Neural progenitor cell (in vitro differentiated cells): Measurements from ENCODE around the gene PRDM16. TPM values are rescaled to one million over a fixed set of nuclear protein-coding genes. Genes with fewer than 3 reads are reported as not detected.

Source experiments
- DNase-seq: peaks from one replicate; pipeline ENCODE4 v3.0.0-alpha.2; 2016; ENCODE audit warnings: low spot score
- H2AFZ ChIP-seq: fragments of 200-600 bp; sonication (generic); replicated peaks from 2 replicates; pipeline ENCODE4 v1.6.1; 2016; ENCODE audit warnings: antibody characterized with exemption
- H3F3A ChIP-seq: fragments of 200-600 bp; sonication (generic); 2 replicates; pipeline ENCODE4 v1.6.1; 2016; ENCODE audit warnings: antibody characterized with exemption, low read depth
- H3K27ac ChIP-seq: fragments of 200-600 bp; sonication (generic); 2 replicates; pipeline ENCODE4 v1.5.1; 2016; ENCODE audit warnings: mild to moderate bottlenecking
- H3K27me3 ChIP-seq: fragments of 200-600 bp; sonication (generic); 2 replicates; pipeline ENCODE4 v1.6.1; 2016; ENCODE audit warnings: mild to moderate bottlenecking, moderate library complexity
- H3K36me3 ChIP-seq: fragments of 200-600 bp; sonication (generic); 2 replicates; pipeline ENCODE4 v1.5.1; 2016
- H3K4me1 ChIP-seq: fragments of 200-600 bp; sonication (generic); 2 replicates; pipeline ENCODE4 v1.6.1; 2016; ENCODE audit warnings: mixed run types
- H3K4me2 ChIP-seq: fragments of 200-600 bp; sonication (generic); 2 replicates; pipeline ENCODE4 v1.6.1; 2016
- H3K4me3 ChIP-seq: fragments of 200-600 bp; sonication (generic); 2 replicates; pipeline ENCODE4 v1.5.1; 2016
- H3K79me2 ChIP-seq: fragments of 200-600 bp; sonication (generic); 2 replicates; pipeline ENCODE4 v1.6.1; 2016; ENCODE audit warnings: low read depth
- H3K9ac ChIP-seq: fragments of 200-600 bp; sonication (generic); 2 replicates; pipeline ENCODE4 v1.6.1; 2016
- H3K9me3 ChIP-seq: fragments of 200-600 bp; sonication (generic); 2 replicates; pipeline ENCODE4 v1.5.1; 2016; ENCODE audit warnings: low read depth
- H4K20me1 ChIP-seq: fragments of 200-600 bp; sonication (generic); 2 replicates; pipeline ENCODE4 v1.6.1; 2016; ENCODE audit warnings: low read depth
- H3K27ac Mint-ChIP-seq: 3 replicates; pipeline ENCODE4 v1.8.0; 2021; ENCODE audit warnings: mixed read lengths
- H3K27me3 Mint-ChIP-seq: 2 replicates; pipeline ENCODE4 v1.8.0; 2022; ENCODE audit warnings: low read depth, mild to moderate bottlenecking, inconsistent platforms, moderate library complexity, mixed read lengths; ENCODE audit not compliant: insufficient read depth
- H3K36me3 Mint-ChIP-seq: 3 replicates; pipeline ENCODE4 v1.8.0; 2021; ENCODE audit warnings: mixed read lengths
- H3K4me1 Mint-ChIP-seq: 3 replicates; pipeline ENCODE4 v1.8.0; 2021; ENCODE audit warnings: mixed read lengths
- H3K4me3 Mint-ChIP-seq: 3 replicates; pipeline ENCODE4 v1.8.0; 2021; ENCODE audit warnings: mild to moderate bottlenecking, moderate library complexity, mixed read lengths
- H3K9me3 Mint-ChIP-seq: 3 replicates; pipeline ENCODE4 v1.8.0; 2020; ENCODE audit warnings: mixed read lengths
- EZH2 ChIP-seq: fragments of 200-600 bp; sonication (generic); IDR thresholded peaks from 2 replicates; pipeline ENCODE4 v1.6.1; 2017; ENCODE audit warnings: antibody characterized with exemption, mild to moderate bottlenecking, moderate library complexity
- EZH2phosphoT487 ChIP-seq: fragments of 200-600 bp; sonication (generic); IDR thresholded peaks from 2 replicates; pipeline ENCODE4 v1.6.1; 2017; ENCODE audit warnings: antibody characterized with exemption
- total RNA-seq: library from RNA; depleted of rRNA; stranded (reverse); fragments of >200 nt; gene quantifications from 2 replicates; pipeline ENCODE4 v1.2.3, GENCODE V29; 2015; ENCODE audit warnings: low replicate concordance
- TF ChIP-seq, protein P1 (sequence below): fragments of 200-600 bp; sonication (generic); IDR thresholded peaks from 2 replicates; pipeline ENCODE4 v1.5.1; 2017; ENCODE audit warnings: antibody characterized with exemption, mild to moderate bottlenecking

PRDM16 gene
- total RNA-seq, 1 donor from 2014 or later: 1.9 TPM

DNA sequence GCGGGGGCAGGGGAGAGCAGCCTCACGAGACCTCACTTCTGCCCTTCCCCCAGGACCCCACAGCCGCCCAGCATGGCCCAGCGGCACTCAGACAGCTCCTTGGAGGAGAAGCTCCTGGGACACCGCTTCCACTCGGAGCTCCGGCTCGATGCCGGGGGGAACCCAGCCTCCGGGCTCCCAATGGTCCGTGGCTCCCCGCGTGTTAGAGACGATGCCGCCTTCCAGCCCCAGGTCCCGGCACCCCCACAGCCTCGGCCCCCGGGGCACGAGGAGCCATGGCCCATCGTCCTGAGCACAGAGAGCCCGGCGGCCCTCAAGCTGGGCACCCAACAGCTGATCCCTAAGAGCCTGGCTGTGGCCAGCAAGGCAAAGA lies 394.0 kb downstream of the PRDM16 start:
- Mint-ChIP-seq H3K27ac (no peak overlapping the region), H3K4me3 (no peak overlapping the region), H3K9me3 (no peaks in the 10 kb centered on the region), H3K4me1 (peaks cover 39% of the 10 kb centered on the region), H3K27me3 (peaks cover 4% of the 10 kb centered on the region), H3K36me3 (no peaks in the 10 kb centered on the region)
- H3K27me3 ChIP-seq: no peaks in the 10 kb centered on the region
- no peak for DNase-seq
- no peaks in the 10 kb centered on the region for H3K36me3 ChIP-seq
- H3K27ac ChIP-seq: no peak overlapping the region
- H3K9me3 ChIP-seq: no peaks in the 10 kb centered on the region
- TF ChIP-seq EZH2 (no peak), EZH2phosphoT487 (no peak)
- TF ChIP-seq, protein P1, sequence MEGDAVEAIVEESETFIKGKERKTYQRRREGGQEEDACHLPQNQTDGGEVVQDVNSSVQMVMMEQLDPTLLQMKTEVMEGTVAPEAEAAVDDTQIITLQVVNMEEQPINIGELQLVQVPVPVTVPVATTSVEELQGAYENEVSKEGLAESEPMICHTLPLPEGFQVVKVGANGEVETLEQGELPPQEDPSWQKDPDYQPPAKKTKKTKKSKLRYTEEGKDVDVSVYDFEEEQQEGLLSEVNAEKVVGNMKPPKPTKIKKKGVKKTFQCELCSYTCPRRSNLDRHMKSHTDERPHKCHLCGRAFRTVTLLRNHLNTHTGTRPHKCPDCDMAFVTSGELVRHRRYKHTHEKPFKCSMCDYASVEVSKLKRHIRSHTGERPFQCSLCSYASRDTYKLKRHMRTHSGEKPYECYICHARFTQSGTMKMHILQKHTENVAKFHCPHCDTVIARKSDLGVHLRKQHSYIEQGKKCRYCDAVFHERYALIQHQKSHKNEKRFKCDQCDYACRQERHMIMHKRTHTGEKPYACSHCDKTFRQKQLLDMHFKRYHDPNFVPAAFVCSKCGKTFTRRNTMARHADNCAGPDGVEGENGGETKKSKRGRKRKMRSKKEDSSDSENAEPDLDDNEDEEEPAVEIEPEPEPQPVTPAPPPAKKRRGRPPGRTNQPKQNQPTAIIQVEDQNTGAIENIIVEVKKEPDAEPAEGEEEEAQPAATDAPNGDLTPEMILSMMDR: no peak
- H3K4me1 ChIP-seq: peaks cover 7% of the 10 kb centered on the region
- no peak overlapping the region for H3K9ac ChIP-seq
- no peak overlapping the region for H3K4me2 ChIP-seq
- no peak overlapping the region for H3K4me3 ChIP-seq
- H2AFZ ChIP-seq: no peak overlapping the region
- H3F3A ChIP-seq: peaks cover 6% of the 10 kb centered on the region
- H3K79me2 ChIP-seq: no peaks in the 10 kb centered on the region
- H4K20me1 ChIP-seq: no peaks in the 10 kb centered on the region

DNA sequence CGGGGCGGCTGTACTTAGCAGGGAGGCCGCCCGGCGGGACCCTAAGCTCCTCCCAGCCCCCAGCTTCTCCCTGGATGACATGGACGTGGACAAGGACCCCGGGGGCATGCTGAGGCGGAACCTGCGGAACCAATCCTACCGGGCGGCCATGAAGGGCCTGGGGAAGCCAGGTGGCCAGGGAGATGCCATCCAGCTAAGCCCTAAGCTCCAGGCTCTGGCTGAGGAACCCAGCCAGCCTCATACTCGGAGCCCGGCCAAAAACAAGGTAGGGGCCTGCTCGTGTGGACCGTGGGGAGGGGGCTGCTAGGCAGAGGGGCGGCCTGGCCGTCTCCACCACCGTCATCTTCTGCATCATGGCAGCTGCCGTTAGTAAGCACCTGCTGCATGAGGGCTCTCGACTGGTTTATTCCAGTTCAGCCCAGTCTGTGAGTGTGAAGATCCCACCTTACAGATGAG lies 394.4 kb downstream of the PRDM16 start:
- Histone ChIP-seq H3K4me3 (no peak overlapping the region), H3K27ac (no peak overlapping the region), H4K20me1 (no peaks in the 10 kb centered on the region), H3K9me3 (no peaks in the 10 kb centered on the region), H3K79me2 (no peaks in the 10 kb centered on the region), H3K4me1 (peaks cover 2% of the 10 kb centered on the region), H3K36me3 (no peaks in the 10 kb centered on the region), H3K27me3 (no peaks in the 10 kb centered on the region), H3K9ac (no peak overlapping the region), H2AFZ (no peak overlapping the region), H3F3A (peaks cover 2% of the 10 kb centered on the region), H3K4me2 (no peak overlapping the region)
- DNase-seq: no peak
- Mint-ChIP-seq H3K36me3 (no peaks in the 10 kb centered on the region), H3K9me3 (no peaks in the 10 kb centered on the region), H3K27me3 (peaks cover 4% of the 10 kb centered on the region), H3K4me1 (peaks cover 35% of the 10 kb centered on the region), H3K4me3 (no peak overlapping the region), H3K27ac (no peak overlapping the region)
- no peak for TF ChIP-seq EZH2
- no peak for TF ChIP-seq EZH2phosphoT487
- TF ChIP-seq, protein P1: no peak

DNA sequence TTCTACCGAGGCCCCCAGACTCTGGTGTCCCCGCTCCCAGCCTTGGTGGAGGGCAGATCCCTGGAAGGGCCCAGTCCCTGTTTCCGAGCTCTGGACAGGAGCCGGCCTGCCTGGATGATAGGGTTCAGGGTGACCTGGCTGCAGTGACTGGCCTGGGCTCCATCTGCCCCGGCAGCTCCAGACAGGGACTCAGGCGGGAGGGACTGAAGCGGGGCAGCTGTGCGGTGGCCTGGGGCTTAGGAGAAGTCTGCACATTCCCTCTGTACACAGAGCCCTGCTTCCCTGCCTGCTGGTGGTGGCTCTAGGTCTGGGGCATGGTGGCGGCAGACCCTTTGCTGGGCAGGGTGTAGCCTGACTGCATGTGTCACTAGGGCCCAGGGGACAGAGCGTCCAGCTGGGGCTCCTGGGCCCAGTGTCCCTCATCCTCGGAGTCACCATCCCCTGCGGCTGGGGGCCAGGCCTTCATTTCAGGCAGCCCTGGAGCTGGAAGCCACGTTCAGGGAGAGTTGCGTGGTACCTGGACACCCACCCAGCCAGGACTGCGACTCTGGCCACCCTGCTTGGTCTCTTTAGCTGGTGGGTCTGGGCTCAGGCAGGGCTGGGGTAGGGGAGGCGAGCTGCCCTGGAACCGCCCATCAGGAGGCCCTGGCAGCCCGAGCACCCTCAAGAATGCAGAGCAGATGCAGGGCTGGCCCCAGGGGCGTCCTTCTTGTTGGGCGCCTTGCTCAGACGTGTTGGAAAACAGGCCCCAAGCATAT lies 395.1 kb downstream of the PRDM16 start:
- peaks cover 29% of the 10 kb centered on the region for H3K4me1 Mint-ChIP-seq
- H3K4me3 ChIP-seq: no peak overlapping the region
- no peaks in the 10 kb centered on the region for H4K20me1 ChIP-seq
- no peaks in the 10 kb centered on the region for H3K4me1 ChIP-seq
- H3K36me3 ChIP-seq: no peaks in the 10 kb centered on the region
- H3K79me2 ChIP-seq: no peaks in the 10 kb centered on the region
- H3K9me3 ChIP-seq: no peaks in the 10 kb centered on the region
- peaks cover 4% of the 10 kb centered on the region for H3K27me3 Mint-ChIP-seq
- no peaks in the 10 kb centered on the region for H3K36me3 Mint-ChIP-seq
- no peak overlapping the region for H3K4me2 ChIP-seq
- H3K27ac Mint-ChIP-seq: no peak overlapping the region
- no peak overlapping the region for H2AFZ ChIP-seq
- H3K9me3 Mint-ChIP-seq: no peaks in the 10 kb centered on the region
- no peak overlapping the region for H3K27ac ChIP-seq
- H3K9ac ChIP-seq: no peak overlapping the region
- no peaks in the 10 kb centered on the region for H3K27me3 ChIP-seq
- TF ChIP-seq EZH2phosphoT487: no peak
- TF ChIP-seq EZH2: no peak
- TF ChIP-seq, protein P1: no peak
- no peak for DNase-seq
- H3K4me3 Mint-ChIP-seq: no peak overlapping the region
- H3F3A ChIP-seq: no peaks in the 10 kb centered on the region
